Inferior parietal cortex (tissue), 1 donor: Measurements from ENCODE around the gene RASL11B.
A peak's percentile ranks its signal among the peaks of the same experiment; 100 is the strongest.

Source experiments
- DNase-seq: peaks from one replicate; pipeline ENCODE4 v3.0.0-alpha.2; 2016; ENCODE audit errors: extremely low spot score

The RASL11B gene

DNA sequence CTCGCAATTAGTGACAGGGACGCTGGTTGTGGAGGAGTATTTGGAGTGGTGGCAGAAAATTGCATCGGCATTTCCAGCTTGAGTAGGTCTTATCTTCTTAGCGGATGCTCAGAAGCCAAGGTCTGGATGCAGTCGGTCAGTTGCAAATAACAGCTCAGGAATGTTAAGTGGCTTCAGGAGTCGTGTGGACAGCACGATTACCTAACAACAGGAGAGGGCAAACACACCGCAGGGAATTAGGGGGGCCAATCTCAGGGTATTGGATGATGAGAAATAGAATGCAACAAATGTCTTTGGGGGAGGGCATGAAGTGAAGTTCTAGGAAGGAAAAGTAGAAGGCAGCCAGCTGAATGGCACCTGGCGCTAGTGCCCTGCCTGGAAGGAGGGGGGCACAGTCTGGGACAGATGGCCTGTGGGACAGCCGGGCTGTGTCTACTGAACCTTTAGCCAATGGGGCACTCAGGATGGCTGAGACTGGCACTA is 11.8 kb downstream of the RASL11B start:
- no peak for DNase-seq

DNA sequence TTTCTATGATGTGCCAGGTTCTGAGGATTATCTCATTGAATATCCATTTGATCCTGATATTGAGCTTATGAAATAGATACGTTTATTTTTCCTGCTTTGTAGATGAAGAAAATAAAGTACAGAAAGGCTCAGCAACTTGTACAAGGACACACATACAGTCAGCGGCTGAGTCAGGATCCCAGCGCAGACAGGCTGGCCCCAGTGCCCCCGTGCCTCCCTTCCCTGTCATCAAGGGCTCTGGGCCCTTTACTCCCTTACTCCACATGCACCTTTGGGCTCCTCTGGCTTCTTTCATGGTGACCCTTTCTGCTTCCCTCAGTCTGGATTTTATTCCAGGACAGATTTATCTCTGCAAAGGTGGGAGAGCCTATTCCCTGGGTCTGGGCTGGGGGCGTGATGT is 12.8 kb downstream of the RASL11B start:
- no peak for DNase-seq

GRCh38 chr4:52876069-52876468 is 14.0 kb downstream of the RASL11B start:
- no peak for DNase-seq

- no peak for DNase-seq
These were observed 14.9 kb downstream of the RASL11B start for GRCh38 chr4:52877036-52877435.

GRCh38 chr4:52877694-52878093 is 15.6 kb downstream of the RASL11B start:
- DNase-seq, result no peak

DNA sequence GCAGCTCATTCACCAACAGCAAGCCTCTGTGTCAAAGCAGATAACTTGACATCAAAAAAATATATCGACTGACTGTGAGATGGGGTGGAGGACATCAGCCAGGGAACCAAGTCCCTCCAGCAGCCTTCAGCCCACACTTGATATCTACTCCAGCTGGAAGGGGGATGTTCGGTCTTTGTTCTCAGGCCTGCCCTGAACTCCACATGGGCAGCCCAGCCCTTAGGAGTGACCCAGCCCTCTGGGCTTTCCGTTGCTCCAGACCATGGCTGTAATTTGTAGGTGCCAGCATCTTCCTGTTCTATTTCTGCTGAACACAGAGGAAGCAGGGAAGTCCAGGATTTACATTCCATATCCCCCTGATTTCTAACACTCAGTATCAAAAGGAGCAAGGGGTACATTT is 17.4 kb downstream of the RASL11B start:
- DNase-seq, result no peak

- no peak for DNase-seq
These were observed 18.9 kb downstream of the RASL11B start for GRCh38 chr4:52880994-52881393.

- no peak for DNase-seq
These were observed 21.1 kb downstream of the RASL11B start for GRCh38 chr4:52883183-52883621.

DNA sequence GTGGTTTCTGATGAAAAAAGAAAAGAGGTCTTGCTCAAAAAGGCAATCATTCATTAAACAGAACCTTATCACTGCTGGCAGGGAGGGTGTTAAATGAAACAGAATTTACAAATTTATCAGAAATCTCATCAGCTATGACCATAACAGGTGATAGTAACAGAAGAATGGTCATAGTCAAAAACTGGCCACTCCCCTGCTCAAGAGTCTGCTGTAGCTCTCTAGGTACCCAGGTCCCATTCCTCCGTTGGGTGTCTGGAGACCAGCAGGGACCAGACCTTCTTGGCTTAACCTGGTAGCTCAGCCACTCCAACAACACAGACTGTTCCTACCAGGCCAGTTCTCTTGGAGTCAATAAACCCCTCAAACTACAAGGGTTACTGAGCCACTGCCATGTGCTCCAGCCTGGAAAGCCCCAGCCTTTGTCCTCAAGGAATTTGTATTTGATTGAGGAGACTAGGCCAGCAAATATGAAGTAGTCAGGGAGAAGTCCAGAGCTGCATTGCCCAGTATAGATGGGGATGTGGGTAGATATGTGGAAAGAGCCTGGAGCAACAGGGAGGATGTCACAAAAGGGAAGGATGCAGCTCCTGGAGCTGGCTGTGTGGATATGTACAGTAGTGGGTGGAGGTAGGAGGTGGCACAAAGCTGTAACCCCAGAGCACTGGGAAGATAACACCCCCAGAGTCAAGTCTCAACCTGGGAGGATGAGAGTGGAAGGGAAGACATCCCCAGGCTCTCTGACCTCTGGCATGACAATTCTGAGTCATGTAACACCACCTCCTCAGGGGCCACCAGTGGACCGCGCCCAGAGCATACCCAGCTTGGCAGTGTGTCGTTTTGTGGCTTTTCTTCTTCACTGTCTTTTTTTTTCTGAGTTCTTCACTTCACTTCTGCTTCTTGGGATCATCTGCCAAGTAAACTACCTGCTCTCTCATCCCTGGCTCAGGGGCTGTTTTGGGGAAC is 21.9 kb downstream of the RASL11B start:
- DNase-seq, result no peak

DNA sequence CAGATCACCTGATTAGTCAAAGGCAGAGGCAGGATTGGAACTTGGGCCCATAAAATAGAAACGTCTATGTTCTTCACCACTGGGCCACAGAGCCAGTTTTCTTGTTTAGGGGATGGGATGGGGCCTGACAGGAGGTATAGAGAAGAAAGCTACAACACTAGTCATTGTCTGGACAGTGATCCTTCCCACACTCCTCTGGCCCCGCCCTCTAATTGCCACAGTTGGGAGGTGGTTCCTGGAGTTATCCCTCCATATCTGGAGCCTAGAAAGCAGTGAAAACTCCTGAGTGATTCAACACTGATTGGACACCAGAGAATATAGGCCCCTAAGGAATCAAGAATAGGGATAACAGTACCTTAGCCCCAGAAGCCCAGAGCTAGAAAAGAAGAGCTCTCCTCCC is 22.9 kb downstream of the RASL11B start:
- DNase-seq, result no peak

- DNase-seq, result no peak
These were observed 27.2 kb downstream of the RASL11B start for GRCh38 chr4:52889354-52889753.

- no peak for DNase-seq
These were observed 27.8 kb downstream of the RASL11B start for GRCh38 chr4:52889778-52890520.

- no peak for DNase-seq
These were observed 28.3 kb downstream of the RASL11B start for GRCh38 chr4:52890521-52890791.

GRCh38 chr4:52891743-52892142 is 29.6 kb downstream of the RASL11B start:
- DNase-seq, result no peak

DNA sequence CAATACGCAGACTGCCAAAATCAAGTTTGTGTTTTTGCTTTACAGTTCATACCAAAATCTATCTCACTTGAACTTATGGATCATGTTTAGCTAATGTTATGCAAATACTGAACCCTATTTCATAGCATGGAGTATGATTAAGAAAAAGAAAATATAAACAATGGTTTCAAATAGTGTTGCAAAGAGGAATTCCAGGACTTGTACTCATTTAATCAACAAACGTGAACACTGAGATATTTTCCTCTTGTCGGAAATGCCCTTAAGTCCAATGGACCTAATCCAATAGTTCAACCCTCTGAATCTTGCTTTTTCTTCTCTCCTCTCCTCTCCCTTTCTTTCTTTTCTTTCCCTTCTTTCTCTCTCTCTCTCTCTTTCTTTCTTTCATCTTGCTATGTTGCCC is 30.8 kb downstream of the RASL11B start:
- DNase-seq, result no peak

DNA sequence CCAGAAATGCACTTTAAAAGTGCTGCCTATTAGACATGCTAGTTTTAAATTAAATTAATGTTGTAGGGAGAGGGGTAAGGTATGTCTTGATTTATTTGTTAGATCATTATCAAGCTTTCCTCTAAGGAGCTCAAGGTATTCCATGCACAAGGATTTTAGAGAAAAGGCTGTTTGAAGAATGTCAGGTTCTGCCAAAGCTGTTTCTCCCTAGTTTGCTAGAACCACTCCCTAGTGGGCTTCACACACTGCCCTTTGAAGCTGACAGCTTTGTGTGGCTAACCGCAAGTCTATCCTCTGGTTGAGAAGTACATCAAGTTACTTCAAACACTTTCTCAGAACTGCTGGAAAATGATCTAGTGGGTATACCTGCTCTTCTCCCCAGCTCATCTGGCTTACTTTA is 32.3 kb downstream of the RASL11B start:
- DNase-seq, result no peak

DNA sequence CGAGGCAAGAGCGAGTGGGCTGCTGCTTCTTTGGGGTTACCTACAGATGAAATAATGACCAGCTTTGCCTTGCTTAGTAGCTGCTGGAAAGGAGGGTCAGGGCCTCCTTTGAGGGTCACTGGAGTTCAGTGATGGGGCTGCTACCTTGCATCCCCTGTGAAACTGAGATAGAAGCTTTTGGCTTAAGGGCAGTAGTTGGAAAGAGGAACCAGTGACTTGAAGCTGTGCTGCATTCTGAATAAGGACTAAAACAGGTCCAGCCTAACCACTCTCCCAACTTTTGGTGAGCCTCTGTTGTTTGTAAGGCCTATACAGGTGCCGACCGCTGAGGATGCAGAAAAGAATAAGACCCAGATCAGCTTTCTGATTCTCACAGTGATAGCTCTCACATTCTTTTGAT is 41.2 kb downstream of the RASL11B start:
- DNase-seq, result no peak

GRCh38 chr4:52904421-52904820 is 42.3 kb downstream of the RASL11B start:
- DNase-seq, result no peak

DNA sequence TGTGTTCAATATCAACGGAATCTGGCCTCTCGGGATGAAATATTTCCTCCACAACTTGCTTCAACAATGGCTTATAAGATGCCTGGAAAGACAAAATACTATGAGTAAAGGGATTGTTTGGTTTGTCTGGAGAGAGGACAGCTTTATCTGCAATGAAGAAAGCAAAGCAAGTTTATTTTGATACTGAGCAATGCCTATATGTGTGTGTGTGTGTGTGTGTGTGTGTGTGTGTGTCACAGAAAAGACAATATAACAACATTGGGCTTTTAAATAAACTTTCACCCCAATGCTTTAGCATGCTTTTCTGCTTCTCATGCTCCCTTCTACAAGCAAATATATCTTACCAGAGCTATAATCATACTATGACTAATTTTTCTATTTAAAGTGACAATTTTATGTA is 45.4 kb downstream of the RASL11B start:
- no peak for DNase-seq

- DNase-seq, result no peak
These were observed 48.0 kb downstream of the RASL11B start for GRCh38 chr4:52910115-52910514.

GRCh38 chr4:52911684-52912294 is 49.7 kb downstream of the RASL11B start:
- DNase-seq, result peak; percentile 71

DNA sequence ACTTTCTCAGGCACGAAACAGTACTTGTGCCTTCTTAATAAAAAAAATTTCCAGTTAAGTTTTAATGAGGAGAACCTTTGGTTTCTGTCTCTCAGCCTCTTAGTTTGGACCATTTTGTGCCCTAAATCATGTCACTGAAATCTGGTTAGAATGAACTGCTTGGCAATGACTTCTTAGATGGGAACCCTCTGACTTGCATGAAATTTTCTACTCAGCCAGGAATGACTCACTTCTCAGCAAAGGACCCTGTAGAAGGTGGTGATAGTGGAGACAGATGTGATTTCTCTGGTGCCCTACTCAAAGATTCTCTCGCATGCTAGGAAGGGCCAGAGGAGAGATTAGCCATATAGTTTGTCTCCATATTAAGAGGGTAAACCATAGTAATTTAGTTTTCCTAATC is 50.5 kb downstream of the RASL11B start:
- DNase-seq, result no peak
